HL-60 (cell line): Measurements from ENCODE around the gene ECSCR.

Experiments
- DNase-seq, 2 experiments: peaks; one replicate each; pipeline ENCODE4 v3.0.0-alpha.2; 2010 to 2020; ENCODE audit warnings: low read depth in 1 of 2, low spot score in 1 of 2
- H3K27ac ChIP-seq: fragments of 250-450 bp; sonication (Bioruptor Pico); replicated peaks from 2 replicates; pipeline ENCODE4 v1.5.1; 2020; ENCODE audit warnings: mild to moderate bottlenecking, moderate library complexity
- H3K27me3 ChIP-seq: fragments of 250-450 bp; sonication (Bioruptor Pico); 2 replicates; pipeline ENCODE4 v1.5.1; 2021; ENCODE audit warnings: mild to moderate bottlenecking, moderate library complexity; ENCODE audit not compliant: insufficient read depth, poor library complexity, severe bottlenecking
- H3K4me3 ChIP-seq: replicated peaks from 2 replicates; pipeline ENCODE4 v1.5.1; 2011; ENCODE audit warnings: mild to moderate bottlenecking, control low read depth, low read length; ENCODE audit not compliant: insufficient read depth
- GABPA ChIP-seq: IDR thresholded peaks from 2 replicates; pipeline ENCODE4 v1.6.1; 2012; ENCODE audit warnings: low read depth
- POLR2AphosphoS5 ChIP-seq: IDR thresholded peaks from 2 replicates; pipeline ENCODE4 v1.6.1; 2012; ENCODE audit warnings: low read depth
- SPI1 ChIP-seq: IDR thresholded peaks from 2 replicates; pipeline ENCODE4 v1.6.1; 2012; ENCODE audit warnings: low read depth, mild to moderate bottlenecking, borderline replicate concordance
- TF ChIP-seq, protein P1 (sequence below): IDR thresholded peaks from one replicate; pipeline ENCODE4 v1.5.1; 2011; ENCODE audit warnings: low read length, control low read depth, inconsistent platforms; ENCODE audit not compliant: insufficient read depth
- TF ChIP-seq, protein P2 (sequence below): IDR thresholded peaks from 2 replicates; pipeline ENCODE4 v1.6.1; 2012; ENCODE audit warnings: low read depth; ENCODE audit not compliant: insufficient replicate concordance

ECSCR gene

DNA sequence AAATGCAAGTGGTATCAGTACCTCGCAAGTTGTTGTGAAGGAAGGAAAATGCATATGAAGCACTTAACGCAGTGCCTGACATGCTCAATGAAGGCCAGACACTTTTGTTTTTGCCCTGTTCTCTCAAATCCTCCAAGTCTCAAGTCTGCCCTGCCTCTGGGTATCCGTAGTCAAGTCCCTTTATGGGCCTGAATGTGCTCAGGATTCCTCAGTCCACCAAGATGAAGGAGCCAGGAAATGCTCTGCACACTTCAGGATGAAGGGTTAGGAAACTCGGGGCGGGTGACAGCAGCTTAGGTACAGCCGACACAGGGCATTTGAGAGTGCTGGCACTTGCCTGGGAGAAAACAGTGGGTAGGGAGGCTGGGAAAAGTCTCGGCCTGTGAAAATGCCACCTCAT is 1.4 kb downstream of the ECSCR start:
- TF ChIP-seq, protein P1, sequence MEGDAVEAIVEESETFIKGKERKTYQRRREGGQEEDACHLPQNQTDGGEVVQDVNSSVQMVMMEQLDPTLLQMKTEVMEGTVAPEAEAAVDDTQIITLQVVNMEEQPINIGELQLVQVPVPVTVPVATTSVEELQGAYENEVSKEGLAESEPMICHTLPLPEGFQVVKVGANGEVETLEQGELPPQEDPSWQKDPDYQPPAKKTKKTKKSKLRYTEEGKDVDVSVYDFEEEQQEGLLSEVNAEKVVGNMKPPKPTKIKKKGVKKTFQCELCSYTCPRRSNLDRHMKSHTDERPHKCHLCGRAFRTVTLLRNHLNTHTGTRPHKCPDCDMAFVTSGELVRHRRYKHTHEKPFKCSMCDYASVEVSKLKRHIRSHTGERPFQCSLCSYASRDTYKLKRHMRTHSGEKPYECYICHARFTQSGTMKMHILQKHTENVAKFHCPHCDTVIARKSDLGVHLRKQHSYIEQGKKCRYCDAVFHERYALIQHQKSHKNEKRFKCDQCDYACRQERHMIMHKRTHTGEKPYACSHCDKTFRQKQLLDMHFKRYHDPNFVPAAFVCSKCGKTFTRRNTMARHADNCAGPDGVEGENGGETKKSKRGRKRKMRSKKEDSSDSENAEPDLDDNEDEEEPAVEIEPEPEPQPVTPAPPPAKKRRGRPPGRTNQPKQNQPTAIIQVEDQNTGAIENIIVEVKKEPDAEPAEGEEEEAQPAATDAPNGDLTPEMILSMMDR: no peak
- TF ChIP-seq, protein P2, sequence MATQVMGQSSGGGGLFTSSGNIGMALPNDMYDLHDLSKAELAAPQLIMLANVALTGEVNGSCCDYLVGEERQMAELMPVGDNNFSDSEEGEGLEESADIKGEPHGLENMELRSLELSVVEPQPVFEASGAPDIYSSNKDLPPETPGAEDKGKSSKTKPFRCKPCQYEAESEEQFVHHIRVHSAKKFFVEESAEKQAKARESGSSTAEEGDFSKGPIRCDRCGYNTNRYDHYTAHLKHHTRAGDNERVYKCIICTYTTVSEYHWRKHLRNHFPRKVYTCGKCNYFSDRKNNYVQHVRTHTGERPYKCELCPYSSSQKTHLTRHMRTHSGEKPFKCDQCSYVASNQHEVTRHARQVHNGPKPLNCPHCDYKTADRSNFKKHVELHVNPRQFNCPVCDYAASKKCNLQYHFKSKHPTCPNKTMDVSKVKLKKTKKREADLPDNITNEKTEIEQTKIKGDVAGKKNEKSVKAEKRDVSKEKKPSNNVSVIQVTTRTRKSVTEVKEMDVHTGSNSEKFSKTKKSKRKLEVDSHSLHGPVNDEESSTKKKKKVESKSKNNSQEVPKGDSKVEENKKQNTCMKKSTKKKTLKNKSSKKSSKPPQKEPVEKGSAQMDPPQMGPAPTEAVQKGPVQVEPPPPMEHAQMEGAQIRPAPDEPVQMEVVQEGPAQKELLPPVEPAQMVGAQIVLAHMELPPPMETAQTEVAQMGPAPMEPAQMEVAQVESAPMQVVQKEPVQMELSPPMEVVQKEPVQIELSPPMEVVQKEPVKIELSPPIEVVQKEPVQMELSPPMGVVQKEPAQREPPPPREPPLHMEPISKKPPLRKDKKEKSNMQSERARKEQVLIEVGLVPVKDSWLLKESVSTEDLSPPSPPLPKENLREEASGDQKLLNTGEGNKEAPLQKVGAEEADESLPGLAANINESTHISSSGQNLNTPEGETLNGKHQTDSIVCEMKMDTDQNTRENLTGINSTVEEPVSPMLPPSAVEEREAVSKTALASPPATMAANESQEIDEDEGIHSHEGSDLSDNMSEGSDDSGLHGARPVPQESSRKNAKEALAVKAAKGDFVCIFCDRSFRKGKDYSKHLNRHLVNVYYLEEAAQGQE: no peak
- no peak overlapping the region for H3K27ac ChIP-seq

DNA sequence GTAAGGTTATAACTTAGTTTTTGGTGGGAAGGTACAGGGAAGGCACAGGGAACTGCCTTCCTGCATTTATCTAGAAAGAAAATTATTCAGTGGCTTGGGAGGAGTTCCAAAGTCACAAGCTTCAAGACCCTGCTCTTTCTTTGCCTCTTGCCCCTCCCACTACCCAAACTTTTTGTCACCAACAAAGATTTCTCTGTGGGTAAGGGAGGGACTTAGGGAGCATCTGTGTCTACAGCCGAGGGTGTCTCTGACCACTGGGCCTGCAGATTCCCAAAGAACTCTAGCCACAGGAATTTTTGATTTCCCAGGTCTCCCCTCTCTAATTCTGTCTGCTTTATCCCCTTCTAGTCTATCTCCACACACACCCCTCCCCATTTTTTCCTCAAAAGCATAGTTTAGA is 2.1 kb downstream of the ECSCR start:
- TF ChIP-seq GABPA: no peak
- TF ChIP-seq, protein P1: no peak
- TF ChIP-seq, protein P2: no peak
- no peak for TF ChIP-seq POLR2AphosphoS5
- no peak for TF ChIP-seq SPI1
- Histone ChIP-seq H3K27me3 (no peaks in the 10 kb centered on the region), H3K4me3 (no peak overlapping the region), H3K27ac (no peak overlapping the region)
- no peak for DNase-seq

More for the DNA sequence above, 1.4 kb downstream of the ECSCR start:
- no peak for DNase-seq
- no peaks in the 10 kb centered on the region for H3K27me3 ChIP-seq
- no peak overlapping the region for H3K4me3 ChIP-seq

DNA sequence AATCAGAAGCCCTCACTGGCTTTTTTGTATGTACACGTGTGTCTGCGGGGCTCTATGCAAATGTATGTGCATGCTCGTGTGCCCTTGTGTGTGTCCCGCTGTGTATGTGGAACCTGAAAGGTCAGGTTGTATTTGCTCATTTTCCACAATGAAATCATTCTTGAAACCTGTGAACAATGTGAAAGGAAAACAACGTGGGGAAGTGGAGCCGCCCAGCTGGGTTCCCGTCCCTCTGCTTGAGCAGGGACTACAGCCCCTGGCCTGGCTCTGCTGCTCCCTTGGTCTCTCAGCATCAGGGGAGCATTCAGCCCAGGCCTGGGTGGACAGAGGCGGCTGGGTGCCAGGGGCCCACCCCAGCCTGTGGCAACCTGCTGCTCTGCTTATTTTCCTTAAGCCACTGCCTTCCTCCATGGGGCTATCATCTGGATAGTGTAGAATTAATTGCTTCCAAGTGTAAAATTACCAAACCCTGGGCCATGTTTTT is 3.0 kb downstream of the ECSCR start:
- H3K4me3 ChIP-seq: no peak overlapping the region
- no peak for DNase-seq

More for the DNA sequence above, 3.0 kb downstream of the ECSCR start:
- TF ChIP-seq SPI1 (no peak), GABPA (no peak), POLR2AphosphoS5 (no peak)
- TF ChIP-seq, protein P2: no peak
- TF ChIP-seq, protein P1: no peak
- Histone ChIP-seq H3K27ac (no peak overlapping the region), H3K27me3 (no peaks in the 10 kb centered on the region)
